CD4-positive, alpha-beta T cell treated with Interleukin-6 at 100 ng/mL for 8 hours (primary cell): Measurements from ENCODE around the gene PSMG4.
"Not testable (repeated sequence)": the region's sequence is repeated elsewhere in the genome, so short reads cannot be mapped to it uniquely, and the experiment has no call there.

Experiments used
- DNase-seq: peaks from one replicate; pipeline ENCODE4 v3.0.0-alpha.2; 2020; ENCODE audit warnings: mixed read lengths, low spot score

Gene PSMG4

DNA sequence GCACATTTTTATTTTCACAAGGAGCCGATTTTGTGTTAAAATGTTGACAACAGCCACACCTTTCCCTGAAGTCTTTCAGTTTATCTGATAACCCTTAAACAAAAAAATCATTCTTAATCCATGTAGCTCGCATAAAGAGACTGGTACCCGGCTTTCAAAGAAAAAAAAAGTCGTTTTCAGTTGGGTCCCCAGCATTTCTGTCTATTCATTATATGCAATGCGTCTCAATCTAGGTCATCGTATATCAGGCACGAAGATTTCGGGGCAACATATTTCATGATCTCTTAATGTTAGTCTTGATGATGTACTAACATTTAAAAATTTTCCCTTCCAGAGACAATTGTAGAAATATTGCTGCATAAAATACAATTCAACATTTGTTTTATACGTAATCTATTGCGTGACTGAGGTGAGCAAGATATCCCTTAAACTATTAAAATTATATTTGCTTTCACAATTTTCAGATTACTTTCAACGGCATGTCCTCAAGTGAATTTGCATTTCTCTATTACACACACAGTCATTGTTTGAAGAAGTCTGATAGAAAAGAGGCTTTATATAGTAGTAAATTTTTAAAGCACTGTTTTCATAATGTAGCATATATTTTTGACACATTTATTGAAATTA, 28.4 kb upstream of the PSMG4 start:
- DNase-seq, result no peak

DNA sequence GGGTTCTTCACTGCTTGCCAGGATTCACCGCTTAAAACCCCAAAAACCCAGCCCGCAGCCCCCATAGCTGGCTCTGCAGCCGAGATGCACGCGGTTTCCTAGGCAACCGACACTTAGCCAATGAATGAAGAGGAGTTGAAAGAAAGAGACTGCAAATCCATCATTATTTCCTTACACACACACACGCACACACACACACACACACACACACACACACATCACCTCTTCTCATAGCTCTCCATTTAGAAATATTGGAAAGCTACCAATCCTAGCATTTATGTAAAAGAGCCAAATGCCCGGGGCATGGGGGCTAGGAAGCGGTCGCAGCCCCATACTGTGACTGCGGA, 27.9 kb upstream of the PSMG4 start:
- DNase-seq, result no peak

DNA sequence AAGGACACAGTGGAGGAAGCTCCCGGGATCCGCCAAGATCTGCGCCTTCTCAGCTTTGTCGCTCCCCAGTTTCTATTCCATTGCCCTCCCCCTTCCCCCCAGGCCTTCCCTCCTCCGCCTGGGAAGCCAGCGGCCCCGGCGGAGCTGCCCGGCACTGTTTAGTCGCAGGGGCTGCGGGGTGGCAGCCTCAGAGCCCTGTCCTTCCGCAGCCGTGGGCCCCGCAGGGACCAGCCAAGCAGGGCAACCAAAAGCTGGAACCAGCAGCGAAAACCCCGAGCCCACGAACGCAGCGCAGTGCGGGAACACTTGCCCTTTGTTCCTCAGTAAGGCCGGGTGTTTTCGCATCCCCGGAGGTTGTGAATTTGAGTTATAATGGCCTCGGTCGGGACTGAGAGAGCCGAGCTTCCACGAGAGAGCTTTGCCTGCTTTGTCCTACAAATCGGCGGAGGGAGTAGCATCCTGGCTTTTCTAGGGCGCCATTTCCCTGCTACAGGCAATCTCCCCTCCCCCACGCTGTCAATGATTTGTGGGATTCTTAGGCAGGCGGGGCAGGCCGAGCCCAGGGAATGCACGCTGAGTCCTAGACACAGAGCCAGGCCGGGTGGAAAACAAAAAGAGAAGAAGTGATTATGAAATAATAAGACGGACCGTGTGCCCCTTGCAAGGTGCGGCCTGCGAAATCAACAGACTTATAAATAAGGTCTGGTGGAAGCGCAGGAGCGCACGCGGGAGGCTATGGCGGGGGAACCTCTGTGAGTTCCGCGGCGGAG, 27.3 kb upstream of the PSMG4 start:
- no peak for DNase-seq

DNA sequence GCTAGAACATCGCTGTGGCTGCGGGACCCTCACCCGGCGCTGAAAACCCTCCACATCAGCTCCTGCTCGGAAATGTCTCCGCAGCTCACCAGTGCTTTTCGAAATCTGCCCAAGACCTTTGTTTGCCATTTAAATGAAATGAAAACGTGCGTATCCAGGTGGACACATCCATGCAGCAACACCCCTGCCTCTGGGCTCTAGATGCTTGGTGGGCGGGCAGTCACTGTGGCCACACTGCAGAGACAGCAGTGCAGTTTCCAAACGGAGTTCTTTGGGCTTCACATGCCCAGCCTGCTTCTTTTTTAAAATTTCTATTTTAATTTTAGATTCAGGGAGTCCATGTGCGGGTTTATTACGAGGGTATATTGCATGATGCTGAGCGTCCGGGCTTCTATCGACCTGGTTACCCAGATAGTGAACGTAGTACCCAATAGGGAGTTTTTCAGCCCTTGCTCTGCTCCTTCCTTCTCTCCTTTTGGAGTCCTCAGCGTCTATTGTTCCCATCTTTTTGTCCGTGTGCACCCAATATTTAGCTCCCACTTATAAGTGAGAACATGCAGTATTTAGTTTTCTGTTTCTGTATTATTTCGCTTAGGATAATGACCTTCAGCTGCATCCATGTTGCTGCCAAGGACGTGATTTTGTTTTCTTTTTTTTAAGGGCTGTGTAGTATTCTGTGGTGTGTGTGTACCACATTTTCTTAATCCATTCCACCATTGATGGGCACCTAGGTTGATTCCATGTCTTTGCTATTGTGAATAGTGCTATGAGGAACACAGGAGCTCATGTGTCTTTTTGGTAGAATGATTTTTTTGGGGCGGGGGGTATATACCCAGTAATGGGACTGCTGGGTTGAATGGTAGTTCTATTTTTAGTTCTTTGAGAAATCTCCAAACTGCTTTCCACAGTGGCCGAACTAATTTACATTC, 26.5 kb upstream of the PSMG4 start:
- DNase-seq, result no peak

DNA sequence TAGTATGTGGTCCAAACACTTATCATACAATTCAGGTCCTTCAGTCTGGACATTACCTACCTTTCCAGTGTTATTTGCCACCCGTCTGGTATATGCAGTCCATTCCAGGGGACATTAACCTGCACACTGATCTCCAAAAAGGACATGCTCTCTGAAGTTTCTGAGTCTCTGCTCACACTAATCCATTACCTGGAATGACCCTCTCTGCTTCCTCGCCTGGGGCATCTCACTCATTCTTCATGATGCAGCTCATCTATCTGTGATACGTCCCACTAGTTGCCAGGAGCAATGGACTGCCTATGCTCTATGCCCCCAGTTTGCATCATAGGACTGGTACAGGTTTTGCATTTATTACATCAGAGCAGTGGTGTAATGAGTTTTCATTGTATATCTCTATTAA, 25.4 kb upstream of the PSMG4 start:
- DNase-seq, result no peak

DNA sequence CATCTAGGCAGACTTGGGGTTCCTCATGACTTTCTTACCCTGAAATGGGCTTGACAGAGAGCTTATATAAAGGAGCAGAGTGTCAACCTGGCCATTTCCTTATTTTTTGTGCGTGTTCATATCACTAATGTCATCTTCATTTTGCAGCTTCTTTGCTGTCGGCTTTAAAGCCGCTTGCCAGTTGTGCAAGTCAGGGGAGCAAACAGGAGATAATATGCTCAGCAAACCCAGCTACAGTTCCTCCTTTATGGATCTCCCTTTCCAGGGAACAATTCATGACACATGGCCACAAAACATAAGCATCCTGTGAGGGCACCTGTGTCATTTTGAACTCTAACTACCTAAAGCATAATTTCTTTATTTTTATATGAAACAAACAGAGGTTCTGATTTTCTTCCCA, 24.8 kb upstream of the PSMG4 start:
- DNase-seq, result no peak

DNA sequence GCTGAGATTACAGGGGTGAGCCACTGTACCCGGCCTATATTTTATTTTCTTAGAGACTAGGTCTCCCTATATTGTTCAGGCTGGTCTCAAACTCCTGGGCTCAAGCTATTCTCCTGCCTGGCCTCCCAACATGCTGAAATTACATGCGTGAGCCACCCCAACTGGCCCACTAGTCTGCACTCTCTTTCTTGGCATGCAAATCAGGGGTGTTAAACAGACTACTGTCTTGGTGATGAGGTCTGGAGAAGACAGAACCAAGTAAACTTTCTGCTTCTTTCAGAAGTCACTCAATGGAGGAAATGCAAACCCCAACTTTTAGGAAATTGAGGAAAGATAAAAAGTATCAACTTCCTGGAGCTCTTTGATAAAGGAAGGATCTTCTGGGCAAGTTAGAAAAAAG, 23.3 kb upstream of the PSMG4 start:
- DNase-seq, result no peak

DNA sequence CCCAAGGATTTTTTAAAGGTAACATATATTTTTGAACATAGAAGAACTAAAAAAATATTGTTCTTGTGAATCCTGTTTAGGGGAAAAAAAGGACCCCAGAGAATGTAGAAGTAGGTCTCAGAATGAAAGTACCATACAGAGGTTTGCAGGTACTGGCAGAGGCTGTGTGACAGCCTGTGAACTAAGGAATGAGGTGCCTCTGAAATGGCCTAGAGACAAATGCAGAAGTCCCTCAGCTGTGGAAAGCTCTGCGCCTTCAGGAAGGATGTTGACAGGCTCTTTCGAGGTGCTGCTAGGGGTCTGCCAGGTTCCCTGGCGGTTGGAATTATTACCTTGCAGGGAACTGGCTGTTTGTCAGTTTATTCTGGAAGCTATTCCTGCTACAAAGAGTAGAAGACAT, 22.7 kb upstream of the PSMG4 start:
- no peak for DNase-seq

DNA sequence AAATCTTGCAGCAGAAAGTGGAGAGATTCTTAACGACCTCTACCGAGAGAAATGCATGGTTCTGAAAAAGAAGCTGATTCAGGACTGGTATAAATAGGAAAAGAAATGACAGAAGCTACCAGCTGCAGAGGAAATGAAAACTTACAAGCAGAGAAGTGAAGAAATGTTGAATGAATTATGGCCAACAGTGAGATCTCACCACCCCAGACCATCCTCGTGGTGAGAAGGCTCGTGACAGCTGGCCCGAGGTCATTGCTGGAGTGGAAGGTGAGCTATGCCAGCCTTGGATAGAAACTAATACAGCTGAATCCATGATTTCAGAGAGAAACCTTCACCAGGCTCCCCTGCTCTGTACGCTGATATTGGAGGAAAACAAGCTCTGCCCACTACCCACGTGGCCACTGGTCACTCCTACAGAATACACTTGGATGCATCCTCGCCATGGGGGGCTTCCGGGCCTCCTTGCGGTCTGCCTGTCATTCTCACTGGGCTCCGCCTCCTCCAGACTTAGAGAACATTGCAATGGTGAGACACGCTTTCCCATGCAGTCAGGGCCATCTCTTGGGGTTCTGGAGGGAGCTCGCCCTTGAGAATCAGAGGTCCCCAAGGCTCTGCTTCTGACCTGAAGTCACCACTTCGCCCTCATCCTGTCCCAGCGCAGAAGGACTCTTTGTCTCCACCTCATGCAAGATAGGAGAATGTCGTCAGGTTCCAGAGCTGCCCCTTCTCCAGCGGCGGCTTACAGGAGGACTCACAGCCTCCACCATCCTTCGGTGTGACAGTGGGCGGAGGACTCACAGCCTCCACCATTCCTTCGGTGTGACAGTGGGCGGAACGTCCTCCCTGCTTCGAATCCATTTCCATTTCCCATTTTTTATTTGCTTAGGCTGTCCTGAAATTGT, 20.7 kb upstream of the PSMG4 start:
- no peak for DNase-seq

DNA sequence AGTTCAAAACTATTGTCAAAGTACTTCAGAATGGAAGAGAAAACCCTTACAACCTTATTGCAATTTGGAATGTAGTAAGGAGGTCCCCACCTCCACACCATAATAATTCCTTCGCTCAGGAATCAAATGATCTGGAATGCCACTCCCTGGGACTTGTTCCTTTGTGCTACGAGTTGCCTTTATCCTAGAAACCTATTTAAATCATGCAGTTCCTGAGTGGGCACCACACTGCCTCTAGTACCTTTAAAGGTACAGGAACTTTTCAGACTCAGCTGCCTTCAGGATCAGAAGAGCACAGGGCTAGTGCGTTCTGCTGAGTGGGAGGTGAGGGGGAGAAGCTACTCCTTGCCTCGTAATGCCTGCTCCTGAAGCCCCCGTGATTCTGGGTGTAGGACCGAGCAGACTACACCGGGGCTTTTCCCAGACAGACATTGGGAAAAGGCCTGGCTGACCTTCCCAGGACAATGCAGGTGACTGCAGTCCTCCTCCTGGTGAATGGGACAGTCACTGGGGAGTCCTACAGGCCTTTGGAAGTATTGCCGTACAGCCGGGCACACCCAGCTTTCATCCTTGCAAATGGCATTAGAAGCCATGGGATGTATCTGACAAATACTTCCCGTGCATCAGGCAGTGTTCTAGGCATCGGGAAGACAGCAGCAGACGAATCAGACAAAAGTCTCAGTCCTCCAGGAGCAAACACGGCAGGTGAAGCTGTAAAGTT, 19.5 kb upstream of the PSMG4 start:
- no peak for DNase-seq

DNA sequence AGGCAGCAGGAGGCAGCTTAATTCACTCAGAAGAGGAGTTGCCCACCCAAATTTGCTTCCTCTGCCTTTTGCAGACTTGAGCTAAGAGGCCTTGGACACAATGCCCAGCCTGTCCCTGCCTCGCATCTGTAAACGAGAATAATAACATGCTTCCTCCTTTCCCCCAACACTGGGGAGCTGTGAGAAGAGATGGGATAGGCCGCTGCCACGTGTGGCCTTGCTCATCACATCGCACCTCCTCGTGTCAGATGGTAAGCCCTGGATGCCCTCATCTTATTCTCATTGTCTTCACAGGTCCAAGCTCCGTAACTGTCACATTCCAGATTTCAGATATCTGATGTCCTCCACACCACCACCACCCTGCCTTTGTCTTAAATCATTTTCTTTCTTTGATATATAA, 18.2 kb upstream of the PSMG4 start:
- DNase-seq, result no peak

DNA sequence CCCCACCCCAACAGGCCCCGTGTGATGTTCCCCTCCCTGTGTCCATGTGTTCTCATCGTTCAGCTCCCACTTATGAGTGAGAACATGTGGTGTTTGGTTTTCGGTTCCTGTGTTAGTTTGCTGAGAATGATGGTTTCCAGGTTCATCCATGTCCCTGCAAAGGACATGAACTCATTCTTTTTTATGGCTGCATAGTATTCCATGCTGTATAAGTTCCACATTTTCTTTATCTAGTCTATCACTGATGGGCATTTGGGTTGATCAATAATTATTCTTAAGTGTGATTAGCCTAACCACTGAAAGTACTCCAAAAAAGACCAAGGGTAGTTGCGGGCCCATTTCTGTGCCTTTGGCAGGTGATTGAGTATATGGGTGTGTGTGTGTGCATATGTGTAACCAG, 17.0 kb upstream of the PSMG4 start:
- DNase-seq, result not testable (repeated sequence)

DNA sequence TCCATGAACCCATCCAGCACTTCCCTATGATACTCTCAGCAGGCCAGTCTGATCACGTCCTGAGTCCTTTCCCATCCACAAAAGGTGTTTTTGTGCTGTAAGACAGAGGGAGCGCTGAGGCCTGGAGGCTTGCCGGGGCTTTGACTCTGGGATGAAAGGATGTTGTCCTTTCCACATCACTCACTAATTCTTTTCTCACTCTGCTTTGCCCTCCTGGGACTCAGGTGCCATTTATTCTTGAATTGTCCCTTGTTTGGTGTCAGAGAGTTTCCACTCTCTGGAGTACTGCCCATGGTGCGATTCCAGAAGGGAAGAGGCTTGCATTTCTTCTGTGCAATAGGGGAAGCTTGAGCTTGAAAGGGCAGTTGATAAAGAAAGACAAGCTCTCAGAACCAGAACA, 16.0 kb upstream of the PSMG4 start:
- DNase-seq, result no peak

DNA sequence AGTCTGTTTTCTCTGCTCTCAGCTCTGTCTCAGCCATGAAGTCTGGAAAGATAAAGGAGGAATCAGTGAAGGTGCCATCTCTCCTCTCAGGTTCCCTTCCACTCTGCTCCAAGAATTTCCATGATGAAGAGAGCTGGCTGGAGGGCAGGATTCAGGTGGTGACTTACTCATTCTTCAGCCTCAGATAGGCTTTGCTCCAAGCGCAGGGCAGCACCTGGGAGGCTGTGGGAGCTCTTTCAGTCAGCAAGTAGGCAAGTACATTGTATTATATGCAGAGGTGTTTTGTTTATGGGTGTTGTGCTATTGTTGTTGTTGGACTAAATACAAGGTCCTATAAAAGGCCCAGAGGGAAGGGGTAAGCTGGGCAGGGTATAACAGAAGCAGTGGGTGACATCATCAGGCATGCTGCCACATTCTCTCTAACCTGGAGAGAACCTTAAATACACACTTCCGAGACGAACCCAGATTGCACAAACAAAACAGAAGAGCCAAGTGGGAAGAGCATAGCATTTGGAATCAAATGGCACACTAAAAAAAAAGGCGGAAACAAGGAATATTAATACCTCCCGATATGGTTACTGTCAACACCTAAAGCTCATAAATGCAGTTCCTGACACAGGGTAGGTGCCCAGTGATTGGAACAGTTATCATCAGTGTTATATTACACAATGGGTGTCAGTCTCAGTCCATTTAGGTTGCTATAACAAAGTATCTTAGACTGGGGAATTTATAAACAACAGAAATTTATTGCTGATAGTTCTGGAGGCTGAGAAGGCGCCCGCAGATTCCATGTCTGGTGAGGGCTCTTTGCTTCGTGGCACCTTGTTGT, 14.5 kb upstream of the PSMG4 start:
- DNase-seq, result no peak

DNA sequence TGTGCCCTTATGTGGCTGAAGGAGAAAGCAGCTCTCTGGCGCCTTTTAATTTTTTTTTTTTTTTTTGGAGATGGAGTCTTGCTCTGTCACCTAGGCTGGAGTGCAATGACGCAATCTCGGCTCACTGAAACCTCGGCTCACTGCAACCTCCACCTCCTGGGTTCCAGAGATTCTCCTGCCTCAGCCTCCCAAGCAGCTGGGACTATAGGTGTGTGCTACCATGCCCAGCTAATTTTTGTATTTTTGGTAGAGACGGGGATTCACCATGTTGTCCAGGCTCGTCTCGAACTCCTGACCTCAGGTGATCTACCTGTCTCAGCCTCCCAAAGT, 13.9 kb upstream of the PSMG4 start:
- DNase-seq, result not testable (repeated sequence)

DNA sequence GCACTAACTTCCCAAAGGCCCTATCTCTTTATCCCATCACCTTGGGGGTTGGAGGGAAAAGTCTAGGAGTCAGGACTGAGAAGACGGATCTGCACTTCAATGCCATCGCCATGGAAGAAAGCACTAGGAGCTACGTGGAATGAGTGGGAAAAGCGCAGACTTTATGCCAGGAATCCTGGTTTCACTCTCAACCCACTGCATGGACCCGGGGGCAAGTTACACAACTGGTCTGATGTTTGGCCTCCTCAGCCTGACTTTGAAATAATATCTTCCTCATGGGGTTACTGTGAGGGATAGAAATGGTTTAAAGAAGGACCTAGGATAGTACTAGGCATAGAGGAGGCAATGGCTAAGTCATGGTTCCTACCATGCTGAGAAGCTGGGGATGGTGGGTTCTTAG, 13.5 kb upstream of the PSMG4 start:
- DNase-seq, result no peak

DNA sequence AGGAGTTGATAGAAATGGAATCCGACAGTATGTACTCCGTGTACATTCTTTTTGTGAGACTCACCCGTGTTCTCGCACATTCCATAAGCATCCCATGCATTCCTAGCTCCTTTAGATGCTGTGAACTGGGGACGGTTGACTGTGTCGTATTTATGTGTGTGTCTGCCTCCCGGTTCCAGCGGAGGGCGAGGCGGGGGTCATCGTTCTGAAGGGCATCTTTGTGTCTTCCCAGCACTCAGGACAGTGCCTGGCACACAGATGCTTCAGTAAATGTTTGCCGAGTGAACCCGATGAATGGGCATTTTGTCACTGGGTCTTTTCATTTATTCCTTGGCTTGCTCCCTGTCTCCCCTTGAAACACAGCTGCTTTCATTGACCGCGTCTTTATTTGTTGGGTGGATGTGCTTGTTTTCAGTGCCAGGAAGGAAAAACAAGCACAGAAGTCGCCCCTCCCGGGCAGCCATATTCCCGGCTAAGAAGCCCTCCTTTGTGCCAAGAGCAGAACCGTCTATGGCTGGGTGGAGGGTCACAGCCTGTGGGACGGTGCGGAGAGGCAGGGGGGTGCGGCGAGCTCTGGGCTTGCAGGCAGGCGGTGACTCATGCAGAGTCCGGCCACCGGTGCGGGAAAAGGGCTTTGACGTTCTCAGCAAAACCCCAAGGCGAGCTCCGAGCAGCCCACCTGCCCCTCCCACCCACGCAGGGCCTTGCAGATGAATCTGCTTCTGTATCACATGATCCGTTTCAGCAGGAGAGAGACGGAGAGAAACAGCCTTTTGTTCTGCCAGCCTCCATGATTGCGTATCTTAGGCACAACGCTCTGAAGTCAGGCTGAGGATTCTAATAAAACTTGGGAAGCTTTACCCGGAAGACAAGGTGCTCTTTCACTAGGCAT, 11.2 kb upstream of the PSMG4 start:
- DNase-seq, result no peak

DNA sequence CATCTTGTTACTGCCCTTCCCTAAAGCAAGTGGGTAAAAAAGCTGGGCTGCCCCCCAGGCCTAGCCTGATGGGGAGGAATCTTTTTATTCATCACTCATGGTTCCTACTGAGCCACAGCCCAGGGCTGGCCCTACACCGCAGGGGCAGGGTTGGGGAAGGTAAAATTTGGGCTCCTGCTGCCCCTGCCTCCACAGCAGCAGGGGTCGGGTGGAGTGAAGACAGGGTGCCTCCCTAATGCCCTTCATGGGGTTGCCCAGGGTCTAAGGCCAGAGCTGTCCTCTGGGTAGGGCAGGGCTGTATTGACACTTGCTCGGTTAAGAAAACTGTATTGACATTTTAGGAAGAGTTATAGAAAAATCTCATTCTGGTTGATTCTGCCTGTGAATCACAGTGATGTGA, 8.9 kb upstream of the PSMG4 start:
- no peak for DNase-seq

DNA sequence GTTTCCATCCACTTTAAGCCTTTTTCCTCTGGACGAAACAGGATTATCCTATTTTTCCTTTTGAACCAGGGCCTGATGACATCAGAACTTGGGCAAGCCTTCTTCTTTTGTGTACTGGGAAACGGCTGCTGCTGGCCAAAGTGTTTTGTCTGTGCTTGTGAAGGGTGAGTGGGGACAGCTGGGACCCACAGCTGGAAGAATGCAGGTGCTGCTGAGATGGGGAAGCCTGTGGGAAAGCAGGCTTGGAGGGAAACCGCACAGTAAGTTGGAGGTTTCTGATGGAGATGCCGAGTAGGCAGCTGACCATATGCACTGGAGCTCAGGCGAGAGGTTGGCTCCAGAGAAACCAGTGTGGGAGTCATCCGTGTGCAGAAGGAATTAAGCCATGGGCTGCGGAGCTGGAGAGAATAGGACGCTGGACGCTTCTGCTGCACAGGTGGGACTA, 8.5 kb upstream of the PSMG4 start:
- DNase-seq, result no peak
